ENCODE measurements around the gene CNTN4.

The CNTN4 gene

DNA sequence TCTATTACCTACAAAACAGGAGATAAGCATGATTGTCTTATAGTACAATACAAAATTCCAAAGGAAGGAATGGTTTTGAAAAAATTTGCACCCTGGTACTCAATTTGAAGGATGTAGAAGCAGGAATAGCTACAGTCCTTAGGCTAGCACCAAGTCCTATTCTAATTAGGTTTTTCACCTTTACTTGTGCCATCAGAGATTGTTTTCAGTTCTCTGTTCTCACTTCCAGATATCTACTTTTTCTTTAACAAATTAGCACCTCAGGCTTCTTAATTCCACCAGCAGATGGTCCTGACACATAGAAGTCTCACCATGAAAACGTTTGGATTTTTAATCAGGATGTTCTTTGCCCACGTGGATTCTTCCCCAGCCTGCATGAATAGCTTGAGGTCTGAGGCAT is 967.7 kb downstream of the CNTN4 start:
- Histone ChIP-seq H3K27me3 (no peaks in the 10 kb centered on the region), H4K20me1 (no peaks in the 10 kb centered on the region), H3K4me3 (no peak overlapping the region), H3K4me2 (no peak overlapping the region), H3K27ac (no peak overlapping the region), H3K9me3 (replicated peaks in 1 of 11) (no peaks in the 10 kb centered on the region), H3K9ac (no peak overlapping the region), H3K4me1 (0 out of 20 replicates have a peak, but pooled peaks cover 0 to 8% (median 0%) of the 10 kb centered on the region in 10 experiments), H3K36me3 (no peaks in the 10 kb centered on the region)
- no peak for TF ChIP-seq Cebpa-rat (IDR thresholded peaks at IDR 0.05)

DNA sequence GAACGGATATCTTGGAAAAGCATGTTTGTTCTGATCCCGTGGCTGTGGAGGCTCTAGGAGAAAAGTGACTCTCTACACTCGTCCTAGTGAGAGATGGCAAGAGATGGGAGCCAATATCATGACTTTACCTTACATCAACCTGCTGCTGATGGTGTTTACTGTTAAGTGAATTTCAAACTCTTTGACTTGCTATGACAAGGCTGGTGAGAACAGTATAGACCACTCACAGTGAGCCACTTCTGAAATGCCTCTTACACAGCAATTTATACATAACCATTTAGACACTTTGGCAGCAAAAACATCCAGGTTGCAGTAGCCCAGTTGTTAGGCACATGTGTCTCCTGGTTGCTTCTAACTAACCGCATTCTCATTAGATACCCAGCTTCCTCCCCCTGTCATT is 968.2 kb downstream of the CNTN4 start:
- Histone ChIP-seq H4K20me1 (no peaks in the 10 kb centered on the region), H3K9ac (no peak overlapping the region), H3K27ac (no peak overlapping the region), H3K36me3 (no peaks in the 10 kb centered on the region), H3K4me1 (0 out of 20 replicates have a peak, but pooled peaks cover 0 to 8% (median 0%) of the 10 kb centered on the region in 10 experiments), H3K4me2 (no peak overlapping the region), H3K27me3 (no peaks in the 10 kb centered on the region), H3K4me3 (no peak overlapping the region), H3K9me3 (replicated peaks in 1 of 11) (no peaks in the 10 kb centered on the region)
- TF ChIP-seq Cebpa-rat (IDR thresholded peaks at IDR 0.05), result no peak

DNA sequence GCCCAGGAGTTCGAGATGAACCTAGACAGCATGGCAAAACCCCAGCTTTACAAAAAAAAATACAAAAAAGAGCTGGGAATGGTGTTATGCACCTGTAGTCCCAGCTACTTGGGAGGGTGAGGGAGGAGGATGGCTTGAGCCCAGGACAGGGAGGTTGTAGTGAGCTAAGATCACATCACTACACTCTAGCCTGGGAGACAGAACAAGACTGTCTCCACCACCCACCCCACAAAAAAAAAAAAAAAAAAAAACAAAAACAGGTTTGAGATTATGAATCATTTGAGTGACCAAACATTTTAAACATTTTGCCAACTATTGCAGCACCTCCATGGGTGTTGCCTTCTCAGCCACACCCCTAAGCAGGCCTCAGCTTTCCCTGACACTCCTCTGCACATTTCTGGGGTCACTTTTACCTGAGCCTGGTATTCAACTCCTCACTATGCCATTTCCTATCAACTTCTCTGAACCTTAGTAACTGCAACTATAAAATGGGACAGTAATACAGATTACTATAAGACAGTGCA is 969.8 kb downstream of the CNTN4 start:
- no peaks in the 10 kb centered on the region for H3K27me3 ChIP-seq
- no peaks in the 10 kb centered on the region for H4K20me1 ChIP-seq
- H3K9me3 ChIP-seq (replicated peaks in 1 of 11), result no peaks in the 10 kb centered on the region
- no peak overlapping the region for H3K9ac ChIP-seq
- H3K4me1 ChIP-seq, result 0 out of 20 replicates have a peak, but pooled peaks cover 0 to 8% (median 0%) of the 10 kb centered on the region in 10 experiments
- H3K4me2 ChIP-seq, result no peak overlapping the region
- no peak for TF ChIP-seq Cebpa-rat (IDR thresholded peaks at IDR 0.05)
- H3K36me3 ChIP-seq, result no peaks in the 10 kb centered on the region
- no peak overlapping the region for H3K4me3 ChIP-seq
- H3K27ac ChIP-seq, result no peak overlapping the region

DNA sequence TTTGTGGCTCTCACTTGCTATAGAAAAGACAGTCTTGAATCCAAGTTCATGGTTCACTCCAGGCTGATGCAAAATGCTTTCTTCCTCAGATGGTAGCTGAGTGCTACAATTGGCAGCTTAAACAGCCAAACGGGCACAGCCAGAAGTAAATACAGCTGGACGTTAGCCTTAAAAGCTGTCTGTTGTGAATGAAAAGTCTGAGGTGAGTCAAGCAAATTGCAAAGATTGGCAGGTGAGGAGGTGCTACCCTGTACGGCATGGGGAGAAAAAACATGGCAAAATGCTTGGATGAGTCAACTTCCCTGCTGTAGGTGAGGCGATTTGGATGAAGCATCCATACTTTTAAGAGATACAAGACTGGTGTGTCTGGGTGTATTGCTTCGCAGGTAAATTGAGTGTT is 971.1 kb downstream of the CNTN4 start:
- H3K4me3 ChIP-seq, result no peak overlapping the region
- 0 out of 20 replicates have a peak, but pooled peaks cover 0 to 8% (median 0%) of the 10 kb centered on the region in 10 experiments for H3K4me1 ChIP-seq
- H3K9me3 ChIP-seq (replicated peaks in 1 of 11), result no peaks in the 10 kb centered on the region
- H3K4me2 ChIP-seq, result no peak overlapping the region
- H3K36me3 ChIP-seq, result no peaks in the 10 kb centered on the region
- H3K27me3 ChIP-seq, result no peaks in the 10 kb centered on the region
- H3K27ac ChIP-seq, result no peak overlapping the region
- H3K9ac ChIP-seq, result no peak overlapping the region
- TF ChIP-seq Cebpa-rat (IDR thresholded peaks at IDR 0.05), result no peak
- H4K20me1 ChIP-seq, result no peaks in the 10 kb centered on the region

DNA sequence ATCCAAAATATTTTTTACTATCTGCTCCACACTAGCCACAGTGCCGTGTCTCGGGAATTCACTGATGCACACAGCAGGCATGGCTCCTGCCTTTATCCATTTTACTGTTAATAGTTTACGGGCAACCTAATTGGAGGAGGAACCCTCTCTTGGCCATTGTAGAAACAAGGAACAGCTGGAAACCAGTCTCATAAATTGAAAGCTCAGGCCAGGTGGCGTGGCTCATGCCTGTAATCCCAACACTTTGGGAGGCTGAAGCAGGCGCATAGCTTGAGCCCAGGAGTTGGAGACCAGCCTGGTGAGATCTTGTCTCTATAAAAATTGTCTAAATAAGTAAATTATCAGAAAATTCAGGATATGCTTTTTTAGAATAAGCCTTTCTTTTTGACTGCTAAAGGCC is 972.5 kb downstream of the CNTN4 start:
- Histone ChIP-seq H3K4me1 (no peaks in the 10 kb centered on the region), H4K20me1 (no peaks in the 10 kb centered on the region), H3K9me3 (replicated peaks in 1 of 11) (no peaks in the 10 kb centered on the region), H3K36me3 (no peaks in the 10 kb centered on the region), H3K27ac (no peak overlapping the region), H3K4me2 (no peak overlapping the region), H3K4me3 (no peak overlapping the region), H3K9ac (no peak overlapping the region), H3K27me3 (no peaks in the 10 kb centered on the region)
- no peak for TF ChIP-seq Cebpa-rat (IDR thresholded peaks at IDR 0.05)

DNA sequence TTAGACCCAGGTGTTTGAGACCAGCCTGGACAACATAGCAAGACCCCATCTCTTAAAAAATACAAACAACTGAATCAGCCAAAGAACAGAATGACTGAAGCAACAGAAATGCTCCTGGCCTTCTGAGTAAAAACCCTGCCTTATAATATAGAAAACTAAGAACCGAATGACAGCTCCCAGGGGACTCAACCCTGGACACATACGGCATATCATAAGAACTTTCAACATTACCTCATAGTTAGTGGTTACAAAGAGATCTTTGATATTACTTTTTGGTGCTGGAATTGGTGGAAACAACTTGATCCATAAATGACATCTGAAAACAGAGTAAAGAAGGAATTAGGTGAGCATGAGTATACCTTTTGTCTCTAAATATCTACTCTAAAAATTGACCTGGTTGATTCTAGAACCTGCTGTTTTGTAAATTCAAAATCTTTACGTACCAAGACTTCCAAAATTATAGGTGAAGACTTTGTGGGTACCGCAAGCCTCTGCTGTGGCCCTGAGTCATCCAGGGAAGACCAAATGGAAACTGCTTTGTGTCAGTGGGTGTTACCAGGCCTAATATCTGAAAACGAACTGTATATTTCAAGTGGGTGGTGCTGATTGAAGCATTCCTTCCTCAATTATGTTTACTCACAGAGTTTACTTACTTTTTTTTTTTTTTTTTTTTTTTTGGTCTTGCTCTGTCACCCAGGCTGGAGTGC is 976.0 kb downstream of the CNTN4 start:
- Histone ChIP-seq H3K27ac (no peak overlapping the region), H3K9ac (no peak overlapping the region), H3K27me3 (no peaks in the 10 kb centered on the region), H3K36me3 (no peaks in the 10 kb centered on the region), H4K20me1 (no peaks in the 10 kb centered on the region), H3K4me2 (no peak overlapping the region), H3K4me1 (no peaks in the 10 kb centered on the region), H3K4me3 (no peak overlapping the region), H3K9me3 (replicated peaks in 1 of 11) (no peaks in the 10 kb centered on the region)
- TF ChIP-seq Cebpa-rat (IDR thresholded peaks at IDR 0.05), result no peak

DNA sequence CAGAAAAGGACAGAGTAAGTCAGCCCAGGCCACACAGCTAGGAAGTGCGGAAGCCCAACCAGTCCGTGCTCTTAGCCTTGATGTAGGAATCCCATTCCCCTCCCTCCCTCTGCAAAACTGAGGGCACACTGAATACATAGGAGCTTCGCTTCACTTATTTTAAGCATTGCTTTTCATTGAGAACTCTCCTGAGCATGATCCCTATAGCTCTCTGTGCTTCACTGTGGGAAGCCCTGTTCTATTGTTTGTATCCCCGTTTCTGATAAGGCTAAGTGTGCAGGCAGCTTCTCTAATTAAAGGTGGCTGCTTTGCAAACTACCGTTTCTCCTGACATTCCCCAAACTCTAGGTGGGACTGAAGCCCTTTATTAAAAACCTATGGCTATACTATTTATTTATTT is 981.6 kb downstream of the CNTN4 start:
- Histone ChIP-seq H3K9me3 (replicated peaks in 1 of 11) (no peaks in the 10 kb centered on the region), H3K4me1 (no peaks in the 10 kb centered on the region), H3K27me3 (no peaks in the 10 kb centered on the region), H3K27ac (no peak overlapping the region), H3K9ac (no peak overlapping the region), H4K20me1 (no peaks in the 10 kb centered on the region), H3K4me3 (no peak overlapping the region), H3K4me2 (no peak overlapping the region), H3K36me3 (no peaks in the 10 kb centered on the region)
- no peak for TF ChIP-seq Cebpa-rat (IDR thresholded peaks at IDR 0.05)

DNA sequence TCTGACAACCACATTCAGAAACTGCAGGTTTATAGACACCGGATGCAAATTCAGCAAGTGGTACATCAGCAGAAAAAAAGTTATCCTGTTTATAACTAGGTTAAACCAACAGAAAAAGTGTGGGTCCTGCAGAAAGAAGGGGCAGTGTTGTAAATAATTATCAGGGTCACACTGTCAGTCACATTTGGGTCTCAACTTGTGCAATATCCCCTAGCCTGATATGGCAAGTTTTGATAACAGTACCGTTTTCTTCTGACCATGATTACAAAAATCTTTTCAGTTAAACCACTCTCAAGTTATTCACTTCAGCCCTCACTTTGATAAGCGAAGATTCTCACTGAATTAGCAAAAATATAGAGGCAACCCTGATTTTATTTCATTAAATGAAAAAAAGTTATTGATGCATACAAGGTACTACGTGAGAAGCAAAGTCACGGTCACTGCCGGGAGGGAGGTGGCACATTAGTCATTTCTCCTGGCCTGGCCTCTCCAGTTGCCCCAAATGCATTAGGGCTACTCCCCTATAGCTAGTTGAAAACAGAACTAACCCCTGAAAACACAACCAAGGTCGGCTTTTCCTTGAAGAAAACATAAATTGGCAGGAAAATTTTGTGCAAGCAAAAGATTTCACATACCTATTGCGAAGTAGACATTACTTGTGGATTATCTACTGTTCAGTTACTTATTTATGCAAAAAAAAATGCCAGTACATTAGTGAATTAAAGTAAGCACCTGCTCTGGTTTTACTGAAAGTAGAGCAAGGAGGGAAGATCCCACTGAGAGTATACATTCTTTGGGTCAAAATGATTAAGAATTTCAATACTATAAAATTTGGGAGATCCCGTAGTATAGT is 982.9 kb downstream of the CNTN4 start:
- Histone ChIP-seq H3K4me1 (peaks cover 0 to 6% (median 0%) of the 10 kb centered on the region in 10 experiments; a peak in 1 of 20 replicates), H3K9ac (no peak overlapping the region), H3K27me3 (no peaks in the 10 kb centered on the region), H3K4me2 (no peak overlapping the region), H3K36me3 (no peaks in the 10 kb centered on the region), H3K9me3 (replicated peaks in 1 of 11) (no peaks in the 10 kb centered on the region), H4K20me1 (no peaks in the 10 kb centered on the region), H3K27ac (no peak overlapping the region), H3K4me3 (no peak overlapping the region)
- TF ChIP-seq Cebpa-rat (IDR thresholded peaks at IDR 0.05), result no peak

DNA sequence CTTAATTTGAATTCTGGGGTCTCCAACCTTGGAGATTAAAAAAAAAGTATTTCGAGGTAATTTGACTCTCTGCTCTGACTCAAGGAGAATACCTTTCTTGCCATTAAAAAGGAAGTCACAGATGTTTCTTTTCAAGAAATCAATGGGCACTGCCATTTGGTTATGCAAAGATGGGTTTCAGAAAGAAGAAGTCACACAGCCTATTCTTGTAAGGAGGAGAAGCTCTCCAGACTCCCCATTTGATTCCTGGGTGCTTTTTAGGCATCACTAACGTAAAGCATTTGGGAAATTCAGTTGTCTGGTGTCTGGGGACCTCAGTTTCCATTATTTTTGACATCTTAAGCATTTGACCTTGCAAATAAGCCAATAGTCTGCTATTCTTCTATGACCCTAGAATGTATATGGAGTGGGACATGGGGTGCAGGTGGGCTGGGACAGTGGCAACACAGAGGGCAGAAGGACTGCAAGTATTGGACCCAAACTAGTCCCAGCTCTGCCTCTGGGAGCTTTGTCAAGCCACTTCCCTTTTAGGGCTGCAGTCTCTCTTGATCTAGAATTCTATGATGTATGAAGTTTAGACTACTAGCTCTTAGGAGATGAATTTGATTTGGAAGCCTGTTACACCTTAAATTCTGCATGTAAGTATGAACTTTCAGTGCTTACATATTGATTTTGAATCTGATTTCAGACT is 983.7 kb downstream of the CNTN4 start:
- Histone ChIP-seq H3K36me3 (no peaks in the 10 kb centered on the region), H4K20me1 (no peaks in the 10 kb centered on the region), H3K9me3 (replicated peaks in 1 of 11) (no peaks in the 10 kb centered on the region), H3K4me2 (no peak overlapping the region), H3K4me1 (peaks cover 0 to 9% (median 0%) of the 10 kb centered on the region in 10 experiments; a peak in 1 of 20 replicates), H3K27me3 (no peaks in the 10 kb centered on the region), H3K4me3 (no peak overlapping the region), H3K9ac (no peak overlapping the region), H3K27ac (no peak overlapping the region)
- TF ChIP-seq Cebpa-rat (IDR thresholded peaks at IDR 0.05), result no peak
